SW480 (cell line): ENCODE measurements around the gene KCNIP3.
"Not testable (repeated sequence)": the region's sequence is repeated elsewhere in the genome, so short reads cannot be mapped to it uniquely, and the experiment has no call there.

ENCODE experiments used
- DNase-seq: peaks from one replicate; pipeline ENCODE4 v3.0.0-alpha.2; 2016; ENCODE audit warnings: low spot score

KCNIP3 gene

DNA sequence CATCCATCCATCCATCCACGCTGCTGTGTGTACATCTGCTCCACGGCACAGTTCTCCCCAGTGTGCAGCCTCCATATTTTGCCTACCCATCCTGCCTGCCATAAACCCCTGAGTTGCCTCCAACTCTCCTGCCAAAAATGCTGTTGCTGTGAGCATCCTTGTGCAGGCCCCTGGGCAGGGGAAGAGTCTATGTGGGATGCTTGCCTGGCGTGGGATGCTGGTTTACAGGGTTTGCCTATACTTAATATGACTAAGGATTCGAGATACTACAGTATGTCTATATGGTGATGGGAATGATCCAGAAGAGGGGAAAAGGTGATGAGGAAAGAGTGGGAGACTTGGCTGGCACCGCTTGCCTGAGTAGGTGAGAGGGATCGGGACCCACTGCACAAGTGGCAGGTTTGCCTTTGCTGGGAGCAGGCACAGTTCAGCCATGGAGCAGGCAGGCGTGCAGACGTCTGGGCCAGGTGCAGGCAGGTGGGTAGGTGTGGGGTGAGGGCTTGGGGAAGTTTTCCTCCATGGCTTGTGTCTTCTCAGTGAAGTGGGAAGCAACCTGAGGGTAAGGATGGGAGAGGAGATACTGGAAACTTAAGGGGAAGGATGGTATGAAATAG is 75.2 kb downstream of the KCNIP3 start:
- DNase-seq: no peak

DNA sequence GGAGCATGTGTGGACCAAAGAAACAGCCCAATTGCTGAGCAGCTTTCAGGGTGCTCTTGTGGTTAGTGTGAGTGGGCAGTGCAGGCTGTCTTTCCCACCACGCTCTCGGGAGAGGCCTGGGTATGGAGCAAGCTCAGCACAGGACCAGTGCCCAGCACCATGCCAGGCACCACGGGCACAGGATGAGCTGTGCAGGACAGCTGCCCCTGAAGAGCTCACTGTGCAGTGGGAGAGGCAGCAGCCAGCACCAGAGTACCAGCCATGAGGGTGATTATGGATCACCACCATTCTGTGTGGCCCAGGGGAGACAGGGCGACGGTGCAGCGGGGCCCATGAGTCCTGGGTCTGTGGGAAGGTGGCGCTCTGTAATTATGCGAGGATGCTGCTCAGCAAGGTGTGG is 75.7 kb downstream of the KCNIP3 start:
- DNase-seq: no peak

DNA sequence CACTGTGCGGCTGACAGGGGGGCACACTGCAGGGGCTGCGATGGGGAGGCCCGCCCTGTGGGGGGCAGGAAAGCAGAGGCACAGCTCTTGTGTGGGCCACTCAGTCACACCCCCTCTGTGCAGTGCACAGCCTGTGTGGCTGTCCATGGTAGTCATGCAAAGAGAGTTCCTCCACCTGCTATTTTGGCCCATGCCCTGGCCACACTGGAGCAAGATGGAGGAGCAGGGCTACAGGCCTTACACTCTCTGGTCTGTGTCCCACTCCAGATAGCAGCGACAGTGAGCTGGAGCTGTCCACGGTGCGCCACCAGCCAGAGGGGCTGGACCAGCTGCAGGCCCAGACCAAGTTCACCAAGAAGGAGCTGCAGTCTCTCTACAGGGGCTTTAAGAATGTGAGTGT is 76.9 kb downstream of the KCNIP3 start:
- no peak for DNase-seq

DNA sequence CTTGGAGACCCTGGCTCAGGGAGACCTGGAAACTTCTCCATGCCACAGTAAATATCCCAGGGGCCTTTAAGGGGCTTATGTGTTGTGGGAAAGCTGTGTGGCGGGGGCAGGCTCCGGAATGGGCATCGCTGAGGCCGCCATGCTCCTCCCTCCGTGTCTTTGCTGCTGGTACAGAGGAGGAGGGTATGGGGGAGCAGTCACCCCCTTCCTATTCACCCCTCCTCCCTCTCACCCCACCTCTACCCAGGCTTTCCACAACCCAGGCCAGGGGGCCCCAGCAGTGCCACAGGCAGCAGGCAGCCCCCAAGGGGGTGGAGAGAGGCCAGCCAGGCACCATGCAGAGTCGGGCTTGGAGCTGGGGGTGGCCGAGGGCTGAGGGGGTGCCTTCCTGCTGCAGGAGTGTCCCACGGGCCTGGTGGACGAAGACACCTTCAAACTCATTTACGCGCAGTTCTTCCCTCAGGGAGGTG is 77.3 kb downstream of the KCNIP3 start:
- DNase-seq: no peak

DNA sequence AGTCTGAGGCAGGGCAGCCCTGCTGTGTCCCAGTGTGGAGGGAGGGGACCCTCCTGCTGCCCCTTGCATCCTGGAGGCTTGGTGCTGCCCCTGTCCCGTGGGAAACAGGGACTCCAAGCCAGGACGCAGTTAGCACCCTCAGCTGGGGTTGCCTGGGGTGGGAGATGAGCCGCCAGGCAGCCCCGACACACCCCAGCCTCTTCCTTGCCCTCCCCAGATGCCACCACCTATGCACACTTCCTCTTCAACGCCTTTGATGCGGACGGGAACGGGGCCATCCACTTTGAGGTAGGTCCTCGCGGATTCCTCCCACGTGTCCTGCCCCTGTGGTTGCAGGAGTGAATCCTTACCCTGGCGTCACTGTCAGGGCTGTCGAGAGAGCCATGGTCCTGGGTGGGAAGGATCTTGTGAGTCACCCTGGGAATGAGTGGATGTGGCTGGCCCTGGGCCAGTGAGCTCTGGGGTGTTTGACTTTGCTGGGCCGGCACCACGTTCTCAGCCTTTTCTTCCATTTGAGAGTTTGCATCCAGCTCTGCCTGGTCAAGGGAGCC is 77.8 kb downstream of the KCNIP3 start:
- peak; percentile 29 for DNase-seq

DNA sequence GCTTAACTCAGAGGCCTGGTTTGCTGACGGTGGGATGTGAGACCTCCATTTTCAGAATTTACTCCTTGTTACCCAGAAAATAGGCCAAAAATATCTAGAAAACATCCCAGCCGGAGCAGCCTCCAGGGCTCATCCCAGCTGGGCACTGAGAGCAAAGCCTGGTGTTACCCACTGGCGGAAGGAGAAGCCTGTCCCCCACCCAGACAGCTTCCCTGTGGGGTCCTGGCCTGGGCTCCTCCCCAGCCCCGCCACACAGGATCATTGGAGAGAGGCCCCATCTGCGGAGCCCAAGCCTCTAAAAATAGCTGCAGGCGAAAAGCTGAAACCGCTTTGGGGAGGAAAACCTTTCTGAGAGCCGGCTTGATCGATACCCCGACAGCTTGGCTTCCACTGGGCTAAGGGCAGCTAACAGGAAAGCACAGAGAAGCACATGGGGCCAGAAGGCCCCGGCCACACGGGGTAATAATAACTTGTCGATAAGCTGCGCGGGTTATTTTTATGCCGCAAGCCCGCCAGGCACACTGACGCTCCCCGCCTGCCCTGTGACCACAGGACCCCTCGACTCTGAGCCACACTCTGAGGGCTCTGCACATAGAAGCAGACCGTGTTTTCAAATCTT is 78.5 kb downstream of the KCNIP3 start:
- no peak for DNase-seq

DNA sequence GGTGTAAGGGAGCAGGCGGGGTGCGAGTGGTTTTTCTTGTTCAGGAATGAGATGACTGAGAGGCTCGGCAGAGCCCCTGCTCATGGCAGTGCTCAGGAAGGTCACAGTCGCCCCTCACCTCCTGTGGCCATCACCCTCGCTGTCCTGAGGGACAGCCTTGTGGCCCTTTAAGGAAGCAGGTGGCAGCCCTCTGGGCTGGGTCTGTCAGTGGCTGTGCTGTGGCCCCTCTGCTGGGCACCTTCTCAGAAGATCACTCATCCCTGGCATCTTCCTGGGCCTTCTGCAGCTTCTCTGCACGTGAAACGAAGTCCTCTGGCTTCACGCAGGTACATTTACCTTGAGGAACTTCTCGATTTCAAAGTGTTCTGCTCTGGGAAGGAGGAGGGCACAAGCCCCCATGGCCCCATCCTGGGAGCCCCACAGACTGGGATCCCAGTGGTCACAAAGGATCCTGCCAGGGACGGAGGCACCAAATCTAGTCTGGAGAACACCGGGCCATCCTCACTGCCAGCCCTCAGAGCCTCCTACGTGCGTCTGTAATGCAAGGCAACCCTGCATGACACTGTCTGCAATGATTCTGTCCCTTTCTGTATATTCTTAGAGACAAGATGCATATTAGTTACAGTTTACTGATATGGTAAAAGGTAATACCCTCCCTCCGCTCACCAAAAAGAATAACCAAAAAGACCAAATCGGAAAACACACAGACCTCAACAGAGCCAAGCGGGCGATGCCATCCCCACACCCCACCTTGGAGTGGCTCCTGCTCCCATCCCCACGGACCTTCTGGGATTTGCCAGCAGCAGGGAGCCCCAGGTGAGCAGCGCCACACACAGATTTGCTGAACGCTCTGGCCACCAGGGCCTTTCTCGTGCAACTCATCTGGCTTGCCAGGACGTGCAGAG is 79.4 kb downstream of the KCNIP3 start:
- no peak for DNase-seq

DNA sequence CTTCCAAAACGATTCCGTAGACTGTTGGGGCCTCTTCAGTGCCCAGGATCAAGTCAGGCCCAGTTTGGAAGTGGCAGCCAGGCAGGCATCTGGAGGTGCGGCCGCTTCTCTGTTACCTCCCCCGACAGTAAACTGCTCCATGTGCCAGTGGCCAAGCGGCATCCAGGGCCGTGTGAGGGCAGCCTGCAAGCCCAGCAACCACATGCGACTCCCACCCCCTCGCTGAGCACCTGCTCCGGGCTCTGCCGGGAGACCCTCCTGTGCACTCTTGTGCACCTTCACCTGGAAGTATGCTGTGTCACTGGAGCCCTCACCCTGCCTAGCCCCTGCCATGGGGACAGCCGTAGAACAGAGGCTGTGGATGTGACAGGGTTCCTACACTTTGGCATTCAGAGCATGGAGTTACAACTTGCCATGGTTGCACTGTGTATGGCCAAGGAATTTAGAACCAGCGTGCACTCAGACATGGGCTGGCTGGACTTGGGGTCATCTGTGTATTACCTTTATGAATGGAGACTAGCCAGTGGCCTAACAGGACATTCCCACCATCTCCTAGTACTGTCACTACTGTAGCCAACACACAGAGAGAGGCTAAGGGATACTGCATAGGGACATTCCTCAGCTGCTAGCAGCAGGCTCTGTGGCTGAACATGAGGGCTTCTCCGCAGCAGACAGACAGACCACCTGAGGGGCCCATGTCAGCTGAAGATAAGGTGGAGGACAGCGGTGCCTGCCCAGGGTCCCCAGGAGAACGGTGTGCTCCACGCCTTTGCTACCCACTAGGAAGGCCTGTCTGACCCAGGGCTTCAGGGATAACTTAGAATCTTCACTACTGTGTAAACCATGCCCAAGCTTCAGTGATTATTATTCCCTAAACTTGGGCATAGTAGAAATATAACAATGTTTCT is 80.3 kb downstream of the KCNIP3 start:
- DNase-seq: no peak

DNA sequence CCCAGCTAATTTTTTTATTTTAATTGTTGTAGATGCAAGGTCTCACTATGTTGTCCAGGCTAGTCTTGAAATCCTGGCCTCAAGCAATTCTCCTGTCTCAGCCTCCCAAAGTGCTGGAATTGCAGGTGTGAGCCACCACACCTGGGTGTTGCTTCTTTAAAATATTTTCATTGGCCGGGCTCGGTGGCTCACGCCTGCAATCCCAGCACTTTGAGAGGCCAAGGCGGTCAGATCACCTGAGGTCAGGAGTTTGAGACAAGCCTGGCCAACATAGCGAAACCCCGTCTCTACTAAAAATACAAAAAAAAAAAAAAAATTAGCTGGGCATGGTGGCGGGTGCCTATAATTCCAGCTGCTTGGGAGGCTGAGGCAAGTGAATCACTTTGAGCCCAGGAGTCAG is 81.1 kb downstream of the KCNIP3 start:
- not testable (repeated sequence) for DNase-seq

DNA sequence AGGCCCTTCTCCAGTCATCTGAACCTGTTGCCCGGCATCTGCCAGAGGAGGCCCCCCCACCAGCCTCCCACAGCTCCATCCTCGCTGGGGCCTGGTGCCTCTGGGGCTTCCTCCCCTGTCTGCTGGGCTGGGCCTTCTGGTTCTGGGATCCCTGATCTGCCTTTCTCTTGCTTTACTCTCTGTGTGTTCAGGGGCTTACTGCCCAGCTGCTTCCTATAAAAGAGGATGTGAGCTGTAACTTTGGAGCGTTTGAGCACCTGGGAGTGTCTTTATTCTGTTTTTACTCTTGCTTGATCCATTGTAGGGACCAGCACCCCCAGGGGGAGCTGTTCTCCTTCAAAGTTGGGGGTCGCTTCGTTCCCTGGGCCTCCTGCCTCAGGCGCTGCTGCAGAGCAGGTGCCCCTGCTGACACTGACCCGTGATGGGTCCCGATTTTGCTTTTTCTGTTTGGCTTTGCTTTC is 82.3 kb downstream of the KCNIP3 start:
- DNase-seq: no peak

DNA sequence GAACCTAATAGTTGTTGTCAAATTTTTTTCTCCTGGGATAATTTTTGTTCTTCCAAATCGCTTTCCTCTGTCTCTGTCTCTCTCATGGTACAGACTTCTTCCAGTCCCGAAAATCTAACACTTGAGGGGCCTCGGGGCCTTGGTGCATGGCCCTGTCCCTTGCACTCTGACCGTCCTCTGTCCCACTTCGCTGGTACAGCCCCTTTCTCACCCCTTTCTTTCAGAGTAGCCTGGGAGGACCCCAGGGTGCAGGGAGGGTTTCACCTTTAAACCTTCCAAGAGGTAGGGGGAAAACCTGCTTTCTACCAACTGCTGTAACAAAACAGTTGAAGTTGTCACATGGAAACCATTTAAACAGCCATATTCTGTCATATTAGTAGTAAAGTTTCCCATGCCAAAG is 83.1 kb downstream of the KCNIP3 start:
- no peak for DNase-seq

DNA sequence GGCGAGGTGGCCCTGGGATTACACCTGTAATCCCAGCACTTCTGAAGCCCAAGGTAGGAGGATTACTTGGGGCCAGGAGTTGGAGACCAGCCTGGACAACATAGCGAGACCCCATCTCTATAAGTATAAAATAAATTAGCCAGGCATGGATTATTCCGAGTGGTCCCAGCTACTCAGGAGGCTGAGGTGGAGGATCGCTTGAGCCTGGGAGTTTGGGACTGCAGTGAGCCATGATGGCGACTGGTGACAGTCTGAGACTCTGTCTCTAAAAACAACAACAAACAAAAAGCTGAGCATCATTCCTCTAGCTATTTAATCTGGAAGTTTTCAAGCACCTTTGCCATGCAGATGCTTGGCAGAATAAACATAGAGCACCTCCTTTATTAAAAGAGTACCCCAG is 83.6 kb downstream of the KCNIP3 start:
- DNase-seq: no peak

DNA sequence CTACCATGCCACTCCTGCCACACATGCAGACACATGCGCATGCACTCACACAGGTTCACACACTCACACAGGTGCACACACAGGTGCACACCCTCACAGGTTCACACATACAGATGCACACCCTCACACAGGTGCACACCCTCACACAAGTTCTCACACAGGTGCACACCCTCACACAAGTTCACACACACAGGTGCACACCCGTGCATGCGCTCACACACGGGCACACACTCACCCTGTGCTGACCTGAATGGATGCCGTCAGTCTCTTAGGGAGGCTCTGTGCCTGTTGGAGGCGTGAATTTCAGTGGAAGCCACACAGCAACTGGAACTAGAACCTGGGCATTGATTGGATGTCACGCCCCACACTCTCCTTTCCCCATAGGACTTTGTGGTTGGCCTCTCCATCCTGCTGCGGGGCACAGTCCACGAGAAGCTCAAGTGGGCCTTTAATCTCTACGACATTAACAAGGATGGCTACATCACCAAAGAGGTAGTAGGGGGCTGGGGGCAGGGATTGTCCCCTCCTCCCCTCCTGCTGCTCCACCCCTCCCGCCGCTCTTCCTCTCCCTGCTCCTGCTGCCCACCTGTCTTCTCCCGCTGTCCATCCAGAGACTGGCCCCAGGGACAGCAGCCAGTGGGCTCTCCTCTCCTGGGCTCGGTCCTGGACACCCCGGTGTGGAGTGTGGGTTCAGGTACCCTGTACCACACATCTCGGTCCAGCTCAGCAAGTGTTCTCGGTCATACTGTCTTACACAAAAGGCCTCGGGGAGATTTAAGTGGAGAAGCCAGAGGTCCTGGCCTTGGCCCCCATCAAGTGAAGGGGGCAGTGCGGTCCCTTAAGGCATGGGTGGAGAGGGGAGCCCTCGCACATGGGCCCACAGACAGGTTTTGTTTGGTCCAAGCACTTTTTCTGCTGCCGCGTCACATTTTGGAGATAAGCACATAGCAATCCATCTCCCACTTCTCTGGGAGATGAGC is 84.4 kb downstream of the KCNIP3 start:
- DNase-seq: no peak

DNA sequence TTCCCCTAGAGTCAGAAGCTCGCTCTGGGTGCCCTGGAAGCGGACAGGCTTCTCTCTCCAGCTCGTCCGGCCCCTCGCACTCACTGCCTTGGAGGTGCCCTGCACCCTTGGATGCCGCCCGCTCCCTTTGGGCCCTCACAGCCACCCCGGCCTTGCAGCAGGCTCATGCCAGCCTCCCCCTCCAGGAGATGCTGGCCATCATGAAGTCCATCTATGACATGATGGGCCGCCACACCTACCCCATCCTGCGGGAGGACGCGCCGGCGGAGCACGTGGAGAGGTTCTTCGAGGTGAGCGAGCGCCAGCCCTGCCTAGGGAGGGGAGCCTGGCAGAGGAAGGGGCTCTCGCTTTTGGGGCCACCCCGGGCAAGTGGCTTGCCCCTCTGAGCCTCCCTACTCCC is 85.0 kb downstream of the KCNIP3 start:
- DNase-seq: no peak

DNA sequence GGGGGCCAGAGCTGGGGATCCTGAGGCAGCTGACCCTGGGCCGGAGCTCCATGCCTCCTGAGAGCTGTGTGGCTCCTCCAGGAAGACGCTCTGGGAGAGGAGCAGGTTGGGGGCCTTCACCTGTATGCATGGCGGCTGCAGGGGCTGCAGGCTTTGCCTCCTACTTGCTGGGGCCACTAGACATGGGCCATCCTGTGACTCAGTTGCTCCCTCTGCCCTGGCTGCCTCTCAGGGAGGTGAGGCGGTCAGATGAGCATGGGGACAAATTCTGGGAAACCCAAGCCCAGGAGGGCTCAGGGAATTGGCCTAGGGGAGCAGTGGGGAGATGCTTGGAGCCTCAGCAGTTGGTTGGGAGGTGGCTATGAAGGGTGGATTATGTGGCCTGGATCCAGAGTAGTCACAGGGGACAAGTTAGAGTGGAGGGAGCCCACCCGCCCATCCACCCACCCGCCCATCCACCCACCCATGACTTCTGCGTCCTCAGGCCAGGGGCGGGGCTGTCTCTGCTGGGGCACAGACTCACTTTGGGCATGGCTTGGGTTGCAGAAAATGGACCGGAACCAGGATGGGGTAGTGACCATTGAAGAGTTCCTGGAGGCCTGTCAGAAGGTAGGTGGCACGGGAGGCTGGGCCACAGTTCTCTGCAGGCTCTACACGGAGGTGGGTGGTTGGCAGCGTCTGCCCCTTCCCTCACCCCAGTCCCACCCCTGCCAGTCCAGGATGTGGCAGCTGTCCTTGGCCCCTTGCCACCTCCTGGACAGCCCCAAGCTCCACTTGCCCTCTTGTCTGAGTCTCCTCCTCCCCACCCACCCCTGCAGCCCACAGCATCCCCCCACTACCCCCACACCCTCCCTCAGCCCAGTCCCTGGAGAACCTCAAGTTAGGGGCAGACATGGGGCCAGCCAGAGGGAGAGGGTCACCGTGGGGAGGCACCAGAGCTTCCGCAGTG is 85.8 kb downstream of the KCNIP3 start:
- no peak for DNase-seq

DNA sequence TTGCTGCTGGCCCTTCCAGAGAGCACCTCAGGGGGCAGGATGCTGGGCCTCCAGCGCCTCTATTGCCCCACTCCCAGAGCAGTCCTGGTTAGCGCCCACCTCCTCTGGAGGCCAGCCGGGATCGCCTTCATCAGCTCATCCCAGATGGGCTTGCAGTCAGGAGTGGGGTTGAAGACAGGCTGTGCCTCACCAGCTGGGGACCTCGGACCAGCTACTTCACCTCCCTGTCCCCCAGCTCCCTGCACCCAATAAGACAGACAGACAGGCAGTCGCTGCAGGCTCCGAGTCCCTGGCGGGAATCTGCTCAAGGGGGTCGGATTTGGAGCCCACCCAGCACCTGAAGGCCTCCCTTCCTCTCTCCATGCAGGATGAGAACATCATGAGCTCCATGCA is 86.5 kb downstream of the KCNIP3 start:
- DNase-seq: no peak

DNA sequence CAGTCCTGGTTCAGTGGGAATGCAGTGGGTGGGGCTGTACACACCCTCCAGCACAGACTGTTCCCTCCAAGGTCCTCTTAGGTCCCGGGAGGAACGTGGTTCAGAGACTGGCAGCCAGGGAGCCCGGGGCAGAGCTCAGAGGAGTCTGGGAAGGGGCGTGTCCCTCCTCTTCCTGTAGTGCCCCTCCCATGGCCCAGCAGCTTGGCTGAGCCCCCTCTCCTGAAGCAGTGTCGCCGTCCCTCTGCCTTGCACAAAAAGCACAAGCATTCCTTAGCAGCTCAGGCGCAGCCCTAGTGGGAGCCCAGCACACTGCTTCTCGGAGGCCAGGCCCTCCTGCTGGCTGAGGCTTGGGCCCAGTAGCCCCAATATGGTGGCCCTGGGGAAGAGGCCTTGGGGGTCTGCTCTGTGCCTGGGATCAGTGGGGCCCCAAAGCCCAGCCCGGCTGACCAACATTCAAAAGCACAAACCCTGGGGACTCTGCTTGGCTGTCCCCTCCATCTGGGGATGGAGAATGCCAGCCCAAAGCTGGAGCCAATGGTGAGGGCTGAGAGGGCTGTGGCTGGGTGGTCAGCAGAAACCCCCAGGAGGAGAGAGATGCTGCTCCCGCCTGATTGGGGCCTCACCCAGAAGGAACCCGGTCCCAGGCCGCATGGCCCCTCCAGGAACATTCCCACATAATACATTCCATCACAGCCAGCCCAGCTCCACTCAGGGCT is 87.9 kb downstream of the KCNIP3 start:
- DNase-seq: no peak

DNA sequence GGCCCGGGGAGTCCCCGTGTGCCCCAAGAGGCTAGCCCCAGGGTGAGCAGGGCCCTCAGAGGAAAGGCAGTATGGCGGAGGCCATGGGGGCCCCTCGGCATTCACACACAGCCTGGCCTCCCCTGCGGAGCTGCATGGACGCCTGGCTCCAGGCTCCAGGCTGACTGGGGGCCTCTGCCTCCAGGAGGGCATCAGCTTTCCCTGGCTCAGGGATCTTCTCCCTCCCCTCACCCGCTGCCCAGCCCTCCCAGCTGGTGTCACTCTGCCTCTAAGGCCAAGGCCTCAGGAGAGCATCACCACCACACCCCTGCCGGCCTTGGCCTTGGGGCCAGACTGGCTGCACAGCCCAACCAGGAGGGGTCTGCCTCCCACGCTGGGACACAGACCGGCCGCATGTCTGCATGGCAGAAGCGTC is 88.4 kb downstream of the KCNIP3 start:
- DNase-seq: no peak

DNA sequence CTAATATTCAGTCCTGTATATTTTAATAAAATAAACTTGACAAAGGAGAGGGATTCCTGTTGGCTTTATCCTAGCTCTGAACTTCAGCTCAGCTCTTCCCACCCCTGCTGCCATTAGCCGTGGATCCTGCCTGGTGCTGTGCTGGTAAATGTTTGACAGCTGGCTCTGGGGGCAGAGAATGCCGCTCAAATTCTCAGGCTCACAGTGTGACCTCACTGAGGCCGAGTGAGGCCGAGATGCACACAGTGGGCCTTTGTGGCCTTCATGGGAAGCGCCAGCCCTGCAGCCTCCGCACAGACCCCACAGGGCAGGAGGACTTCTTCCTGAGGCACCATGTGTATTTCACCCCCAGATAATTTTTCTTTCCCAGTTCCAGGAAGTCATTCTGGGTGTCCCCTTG is 88.9 kb downstream of the KCNIP3 start:
- no peak for DNase-seq
